ENCODE measurements around the gene CACNA1C.

Gene CACNA1C

DNA sequence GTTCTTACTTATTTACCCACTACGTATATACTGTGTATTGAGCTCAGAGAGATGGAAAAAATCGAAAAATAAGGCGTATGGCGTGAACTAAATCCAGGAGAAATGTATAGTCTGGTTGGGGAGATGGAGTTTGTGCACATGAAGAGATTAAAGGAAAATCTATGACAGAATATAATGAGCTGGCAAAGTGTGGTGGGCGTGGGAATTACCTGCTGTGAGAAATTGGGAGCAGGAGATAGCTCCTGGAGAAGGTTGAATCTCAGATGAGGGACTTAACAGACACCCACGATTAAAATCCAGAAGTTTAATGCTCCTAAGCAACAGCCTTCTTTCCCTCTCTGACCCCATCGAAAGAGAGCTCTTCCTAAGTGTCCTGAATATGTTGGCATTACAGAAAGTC, 517.8 kb downstream of the CACNA1C start:
- no peaks in the 10 kb centered on the region for H3K27me3 ChIP-seq (replicated peaks; ENCODE audit: control insufficient read depth, insufficient read depth, low read length)

DNA sequence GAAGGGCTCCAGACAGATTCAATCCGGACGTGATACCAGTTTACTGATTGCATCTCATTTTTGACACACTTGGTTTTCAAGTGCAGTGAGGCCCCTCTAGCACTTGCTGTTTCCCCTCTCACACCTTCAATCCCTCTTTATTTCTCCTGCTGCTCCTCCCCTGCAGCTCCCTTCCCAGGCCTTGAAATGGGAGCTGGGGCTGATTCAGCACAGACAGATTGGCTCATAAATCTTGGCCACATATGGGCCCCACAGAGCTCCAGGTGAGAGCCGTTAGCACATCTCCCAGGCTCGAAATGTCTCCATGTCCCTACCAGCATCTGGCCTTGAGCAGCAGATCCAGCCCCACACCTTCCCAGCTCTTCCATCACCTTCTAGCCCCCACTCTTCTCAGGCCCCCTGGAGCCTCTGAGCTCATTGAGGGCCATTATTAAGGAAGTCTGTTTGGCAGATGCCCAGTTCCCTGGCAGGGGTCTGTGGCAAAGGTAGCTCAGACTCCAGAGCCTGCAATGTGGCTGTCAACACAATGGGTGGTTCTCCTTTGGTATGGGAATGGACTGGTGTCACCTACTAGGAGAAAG, 521.7 kb downstream of the CACNA1C start:
- no peaks in the 10 kb centered on the region for H3K27me3 ChIP-seq (replicated peaks; ENCODE audit: control insufficient read depth, insufficient read depth, low read length)
- peaks cover 21% of the 10 kb centered on the region for H3K36me3 ChIP-seq (ENCODE audit: control insufficient read depth, insufficient read depth, low read length, severe bottlenecking)
- no peak overlapping the region for H3K9ac ChIP-seq (ENCODE audit: low read length)
- no peak overlapping the region for H3K4me3 ChIP-seq (ENCODE audit: low read length)
- no peak for DNase-seq (ENCODE audit: low read depth)
- H3K9me3 ChIP-seq (ENCODE audit: control insufficient read depth, low read length): no peaks in the 10 kb centered on the region
- no peaks in the 10 kb centered on the region for H3K4me1 ChIP-seq (ENCODE audit: control insufficient read depth, insufficient read depth, low read length)

More for the DNA sequence above, 517.8 kb downstream of the CACNA1C start:
- no peaks in the 10 kb centered on the region for H3K9me3 ChIP-seq (ENCODE audit: control insufficient read depth, low read length)
- no peak for DNase-seq (ENCODE audit: low read depth)
- no peak overlapping the region for H3K4me3 ChIP-seq (ENCODE audit: low read length)
- H3K9ac ChIP-seq (ENCODE audit: low read length): no peak overlapping the region
- peaks cover 28% of the 10 kb centered on the region for H3K36me3 ChIP-seq (ENCODE audit: control insufficient read depth, insufficient read depth, low read length, severe bottlenecking)
- H3K4me1 ChIP-seq (ENCODE audit: control insufficient read depth, insufficient read depth, low read length): no peaks in the 10 kb centered on the region

DNA sequence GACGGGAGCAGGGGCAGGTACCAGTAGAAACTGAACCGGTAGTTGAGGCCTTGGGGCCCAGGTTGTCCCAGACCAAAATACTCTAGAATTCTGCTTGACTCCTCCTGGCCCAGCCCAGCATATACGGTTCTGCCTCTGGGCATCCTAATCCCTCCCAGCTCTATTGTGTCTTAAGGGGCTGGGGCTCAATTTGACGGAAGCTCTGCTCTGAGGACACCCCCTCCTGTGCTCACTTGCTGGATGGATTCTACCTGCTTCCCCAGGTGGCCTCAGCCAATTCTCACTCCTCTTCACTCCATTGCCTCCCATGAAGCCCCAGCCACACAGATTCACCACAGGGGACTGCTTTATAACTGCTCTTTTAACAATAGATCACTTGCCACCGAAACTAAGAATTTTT, 522.5 kb downstream of the CACNA1C start:
- DNase-seq (ENCODE audit: low read depth): no peak
- Histone ChIP-seq H3K27me3 (replicated peaks; ENCODE audit: control insufficient read depth, insufficient read depth, low read length) (no peaks in the 10 kb centered on the region), H3K4me3 (ENCODE audit: low read length) (no peak overlapping the region), H3K9me3 (ENCODE audit: control insufficient read depth, low read length) (no peaks in the 10 kb centered on the region), H3K9ac (ENCODE audit: low read length) (no peak overlapping the region), H3K4me1 (ENCODE audit: control insufficient read depth, insufficient read depth, low read length) (no peaks in the 10 kb centered on the region), H3K36me3 (ENCODE audit: control insufficient read depth, insufficient read depth, low read length, severe bottlenecking) (peaks cover 13% of the 10 kb centered on the region)

DNA sequence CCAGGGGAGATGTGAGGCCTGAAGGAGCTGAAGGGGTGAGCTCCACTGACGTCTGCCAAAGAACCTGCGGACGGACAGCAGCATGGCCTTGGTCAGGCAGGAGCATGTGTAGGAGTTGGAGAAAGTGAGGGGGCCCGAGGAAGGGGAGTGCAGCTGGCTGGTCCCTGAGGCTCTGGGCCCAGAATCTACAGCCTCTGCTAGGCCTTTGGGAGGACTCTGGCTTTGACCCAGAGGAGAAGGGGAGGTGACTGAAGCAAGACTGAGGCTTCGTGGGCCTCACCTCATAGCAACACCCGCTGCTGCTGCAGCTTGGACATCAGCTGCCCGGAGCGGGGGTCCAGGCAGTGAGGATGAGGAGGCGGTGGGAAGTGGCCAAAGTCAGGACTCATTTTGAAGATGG, 525.4 kb downstream of the CACNA1C start:
- H3K36me3 ChIP-seq (ENCODE audit: control insufficient read depth, insufficient read depth, low read length, severe bottlenecking): peaks cover 9% of the 10 kb centered on the region
- no peak for DNase-seq (ENCODE audit: low read depth)
- H3K9ac ChIP-seq (ENCODE audit: low read length): no peak overlapping the region
- H3K4me3 ChIP-seq (ENCODE audit: low read length): no peak overlapping the region
- H3K9me3 ChIP-seq (ENCODE audit: control insufficient read depth, low read length): no peaks in the 10 kb centered on the region
- H3K4me1 ChIP-seq (ENCODE audit: control insufficient read depth, insufficient read depth, low read length): peaks cover 7% of the 10 kb centered on the region
- no peaks in the 10 kb centered on the region for H3K27me3 ChIP-seq (replicated peaks; ENCODE audit: control insufficient read depth, insufficient read depth, low read length)

DNA sequence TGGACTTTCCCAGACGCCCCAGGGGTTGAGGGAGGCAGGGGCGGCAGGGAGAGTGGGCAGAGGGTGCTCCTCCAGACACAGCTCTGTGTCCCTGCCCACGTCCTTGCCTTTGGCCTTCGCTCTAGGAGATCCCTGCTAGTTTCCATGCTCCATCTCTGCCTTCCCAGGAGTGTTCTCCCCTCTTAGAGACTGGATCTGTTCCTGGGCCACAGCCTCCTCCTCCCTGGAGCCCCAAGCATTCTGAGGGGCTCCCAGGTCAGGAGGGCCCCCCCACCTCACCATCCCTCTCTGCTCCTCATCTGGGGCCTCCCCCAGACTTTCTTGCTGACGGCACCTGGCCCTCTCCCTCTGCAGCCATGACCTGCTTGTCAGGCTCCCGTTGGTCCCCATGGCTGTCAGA, 526.0 kb downstream of the CACNA1C start:
- DNase-seq (ENCODE audit: low read depth): no peak
- peaks cover 4% of the 10 kb centered on the region for H3K36me3 ChIP-seq (ENCODE audit: control insufficient read depth, insufficient read depth, low read length, severe bottlenecking)
- H3K27me3 ChIP-seq (replicated peaks; ENCODE audit: control insufficient read depth, insufficient read depth, low read length): no peaks in the 10 kb centered on the region
- no peaks in the 10 kb centered on the region for H3K9me3 ChIP-seq (ENCODE audit: control insufficient read depth, low read length)
- H3K9ac ChIP-seq (ENCODE audit: low read length): no peak overlapping the region
- H3K4me1 ChIP-seq (ENCODE audit: control insufficient read depth, insufficient read depth, low read length): peaks cover 10% of the 10 kb centered on the region
- no peak overlapping the region for H3K4me3 ChIP-seq (ENCODE audit: low read length)

DNA sequence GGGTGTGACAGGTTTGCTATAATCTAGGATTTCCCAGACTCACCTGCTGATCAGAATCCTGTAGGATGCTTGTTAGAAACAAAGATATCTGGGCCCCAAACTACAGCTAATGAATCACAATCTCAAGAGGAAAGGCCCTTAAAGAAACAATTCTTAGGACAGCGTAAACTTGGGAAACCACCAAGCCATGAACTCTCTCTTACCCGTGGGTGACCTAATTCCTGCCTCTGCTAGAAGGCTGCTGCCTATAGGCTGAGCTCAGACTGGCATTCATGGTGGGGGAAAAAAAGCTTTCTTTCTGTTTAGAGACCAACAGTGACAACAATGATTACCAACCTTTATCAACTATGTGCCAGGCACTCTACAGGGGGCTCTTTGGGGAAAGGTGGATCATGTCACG, 528.0 kb downstream of the CACNA1C start:
- Histone ChIP-seq H3K9ac (ENCODE audit: low read length) (no peak overlapping the region), H3K9me3 (ENCODE audit: control insufficient read depth, low read length) (no peaks in the 10 kb centered on the region), H3K4me3 (ENCODE audit: low read length) (no peak overlapping the region), H3K4me1 (ENCODE audit: control insufficient read depth, insufficient read depth, low read length) (peaks cover 10% of the 10 kb centered on the region), H3K27me3 (replicated peaks; ENCODE audit: control insufficient read depth, insufficient read depth, low read length) (no peaks in the 10 kb centered on the region), H3K36me3 (ENCODE audit: control insufficient read depth, insufficient read depth, low read length, severe bottlenecking) (peaks cover 6% of the 10 kb centered on the region)
- DNase-seq (ENCODE audit: low read depth): peak; percentile 6

DNA sequence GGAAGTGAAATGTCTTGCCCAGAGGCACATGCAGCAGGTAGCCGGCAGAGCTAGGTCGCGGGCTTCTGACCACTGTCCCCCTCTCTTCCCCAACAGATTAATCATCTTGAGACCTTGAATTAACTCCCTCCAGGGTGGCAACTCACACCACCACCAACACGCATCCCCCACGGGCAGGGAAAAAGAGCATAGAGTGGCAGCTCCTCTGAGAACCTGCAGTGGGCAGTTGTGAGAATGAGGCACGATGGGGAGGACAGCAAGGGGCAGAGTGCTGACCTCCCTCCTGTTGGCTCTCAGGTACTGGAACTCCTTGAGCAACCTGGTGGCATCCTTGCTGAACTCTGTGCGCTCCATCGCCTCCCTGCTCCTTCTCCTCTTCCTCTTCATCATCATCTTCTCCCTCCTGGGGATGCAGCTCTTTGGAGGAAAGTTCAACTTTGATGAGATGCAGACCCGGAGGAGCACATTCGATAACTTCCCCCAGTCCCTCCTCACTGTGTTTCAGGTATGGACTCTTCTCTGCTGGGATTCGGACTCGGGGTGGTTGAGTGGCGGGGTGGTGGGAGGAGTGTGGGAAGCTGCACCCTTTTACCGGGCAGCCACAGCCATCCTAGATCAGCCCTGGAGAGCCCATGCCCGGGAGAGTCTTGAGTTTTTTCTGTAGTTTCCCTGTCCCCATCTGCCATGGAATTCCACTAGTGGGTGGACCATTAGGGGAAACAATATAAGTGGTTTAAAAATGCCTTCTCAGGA, 528.7 kb downstream of the CACNA1C start:
- DNase-seq (ENCODE audit: low read depth): no peak
- Histone ChIP-seq H3K4me1 (ENCODE audit: control insufficient read depth, insufficient read depth, low read length) (peaks cover 10% of the 10 kb centered on the region), H3K4me3 (ENCODE audit: low read length) (no peak overlapping the region), H3K9ac (ENCODE audit: low read length) (no peak overlapping the region), H3K27me3 (replicated peaks; ENCODE audit: control insufficient read depth, insufficient read depth, low read length) (no peaks in the 10 kb centered on the region), H3K36me3 (ENCODE audit: control insufficient read depth, insufficient read depth, low read length, severe bottlenecking) (peaks cover 12% of the 10 kb centered on the region), H3K9me3 (ENCODE audit: control insufficient read depth, low read length) (no peaks in the 10 kb centered on the region)

DNA sequence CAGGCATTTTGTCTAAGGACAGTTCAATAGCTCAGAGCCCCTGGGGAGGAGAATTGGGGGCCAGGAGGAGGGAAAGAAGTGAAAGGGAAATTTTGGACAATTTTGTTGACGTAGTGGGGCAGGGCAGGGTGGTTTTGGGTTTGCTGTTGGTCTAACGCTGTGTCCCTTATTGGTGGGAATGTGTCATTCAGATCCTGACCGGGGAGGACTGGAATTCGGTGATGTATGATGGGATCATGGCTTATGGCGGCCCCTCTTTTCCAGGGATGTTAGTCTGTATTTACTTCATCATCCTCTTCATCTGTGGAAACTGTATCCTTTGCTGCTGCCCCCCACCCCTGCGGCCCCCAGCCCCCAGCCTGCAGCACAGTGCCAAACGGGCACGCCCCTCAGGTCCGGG, 529.8 kb downstream of the CACNA1C start:
- no peaks in the 10 kb centered on the region for H3K9me3 ChIP-seq (ENCODE audit: control insufficient read depth, low read length)
- DNase-seq (ENCODE audit: low read depth): peak; percentile 0
- peaks cover 19% of the 10 kb centered on the region for H3K36me3 ChIP-seq (ENCODE audit: control insufficient read depth, insufficient read depth, low read length, severe bottlenecking)
- H3K4me1 ChIP-seq (ENCODE audit: control insufficient read depth, insufficient read depth, low read length): peaks cover 10% of the 10 kb centered on the region
- no peak overlapping the region for H3K4me3 ChIP-seq (ENCODE audit: low read length)
- no peak overlapping the region for H3K9ac ChIP-seq (ENCODE audit: low read length)
- no peaks in the 10 kb centered on the region for H3K27me3 ChIP-seq (replicated peaks; ENCODE audit: control insufficient read depth, insufficient read depth, low read length)

DNA sequence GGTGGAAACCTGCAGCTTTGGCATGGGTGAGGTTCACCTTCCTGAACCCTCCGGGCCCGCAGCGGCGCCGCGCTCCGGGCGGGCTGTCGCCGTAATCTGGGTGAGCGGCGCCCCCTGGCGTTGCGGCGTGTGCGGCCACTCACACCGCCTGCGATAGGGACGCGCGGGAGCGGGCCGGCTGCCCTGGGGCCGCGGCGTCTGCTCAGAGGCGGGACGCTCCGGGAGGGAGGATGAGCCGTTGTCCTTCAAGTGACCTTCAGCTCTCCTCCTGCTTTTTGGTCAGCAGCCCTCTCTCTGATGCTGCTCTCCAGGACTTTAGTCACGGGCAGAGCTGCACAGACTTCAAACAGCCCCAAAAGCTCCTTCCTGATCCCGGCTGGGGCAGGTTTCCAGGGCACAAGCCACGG, 530.3 kb downstream of the CACNA1C start:
- H3K4me3 ChIP-seq (ENCODE audit: low read length): no peak overlapping the region
- peaks cover 22% of the 10 kb centered on the region for H3K36me3 ChIP-seq (ENCODE audit: control insufficient read depth, insufficient read depth, low read length, severe bottlenecking)
- H3K9me3 ChIP-seq (ENCODE audit: control insufficient read depth, low read length): no peaks in the 10 kb centered on the region
- H3K27me3 ChIP-seq (replicated peaks; ENCODE audit: control insufficient read depth, insufficient read depth, low read length): no peaks in the 10 kb centered on the region
- H3K9ac ChIP-seq (ENCODE audit: low read length): peak overlapping the region; percentile 11
- DNase-seq (ENCODE audit: low read depth): peak; percentile 85
- H3K4me1 ChIP-seq (ENCODE audit: control insufficient read depth, insufficient read depth, low read length): peaks cover 10% of the 10 kb centered on the region

DNA sequence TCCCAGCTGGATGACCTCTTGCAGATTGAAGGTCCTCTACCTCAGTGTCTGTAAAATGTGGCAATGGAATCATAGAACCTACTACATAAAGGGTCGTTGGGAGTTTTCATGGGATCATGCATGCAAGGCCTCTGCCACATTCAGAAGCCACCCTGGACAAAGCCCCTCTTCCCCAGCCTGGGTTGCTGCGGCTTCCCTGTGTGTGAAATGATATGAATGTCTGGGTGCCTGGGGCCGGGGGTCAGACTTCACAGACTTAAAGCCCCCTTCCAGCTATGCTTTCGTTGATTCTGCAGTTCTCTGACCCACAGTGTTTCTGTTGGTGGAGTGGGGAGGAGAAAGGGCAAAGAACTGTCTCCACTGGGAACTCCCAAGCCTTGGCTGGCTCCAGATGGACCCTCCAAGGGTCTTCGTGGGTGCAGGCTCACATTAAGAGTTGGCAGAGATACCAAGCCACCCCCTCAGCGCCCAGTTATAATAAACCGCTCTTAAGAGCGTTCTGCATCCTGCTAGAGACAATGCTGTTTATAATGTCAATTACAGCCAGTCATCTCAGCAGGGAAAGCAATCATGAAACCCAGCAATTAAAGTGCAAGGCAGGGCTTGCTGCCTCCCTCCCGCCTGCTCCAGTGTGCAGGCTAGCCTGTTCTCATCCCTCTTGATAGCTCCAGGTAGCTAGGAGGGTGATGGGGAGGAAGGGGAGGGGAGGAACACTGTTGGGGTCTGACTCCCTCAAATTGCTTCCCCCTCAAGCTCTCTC, 531.0 kb downstream of the CACNA1C start:
- Histone ChIP-seq H3K27me3 (replicated peaks; ENCODE audit: control insufficient read depth, insufficient read depth, low read length) (no peaks in the 10 kb centered on the region), H3K4me3 (ENCODE audit: low read length) (no peak overlapping the region), H3K4me1 (ENCODE audit: control insufficient read depth, insufficient read depth, low read length) (peaks cover 10% of the 10 kb centered on the region), H3K9ac (ENCODE audit: low read length) (peak overlapping the region; percentile 11), H3K9me3 (ENCODE audit: control insufficient read depth, low read length) (no peaks in the 10 kb centered on the region), H3K36me3 (ENCODE audit: control insufficient read depth, insufficient read depth, low read length, severe bottlenecking) (peaks cover 29% of the 10 kb centered on the region)
- no peak for DNase-seq (ENCODE audit: low read depth)
